ENCODE results near the gene PRPF6. TPM values are rescaled to one million over a fixed set of nuclear protein-coding genes. Genes with fewer than 3 reads are reported as not detected.
A peak's percentile ranks its signal among the peaks of the same experiment; 100 is the strongest.

Gene PRPF6
- polyA plus RNA-seq, 2 of the 4 experiments (the other 2 are of a cell fraction): 42.8 to 47.2 TPM

GRCh38 chr20:63952769-63953168 is 28.2 kb upstream of the PRPF6 start:
- FAIRE-seq: no peak

GRCh38 chr20:63953764-63954429 is 27.0 kb upstream of the PRPF6 start:
- Histone ChIP-seq H3K4me2 (peak overlapping the region; percentile 99), H3K9me3 (no peaks in the 10 kb centered on the region), H3K4me3 (no peak overlapping the region), H3K27ac (no peak overlapping the region), H3K4me1 (peaks cover 49% of the 10 kb centered on the region)
- DNase-seq (ENCODE audit: low read depth in 1 of 2, low spot score in 1 of 2) (no peak), FAIRE-seq (no peak), ATAC-seq (no peak)
- 85% methylated on average over 13 of the region's 13 CpGs for WGBS (ENCODE audit: missing lambda C conversion rate)
- ChIA-PET POLR2A (no interaction called here), CTCF (interaction anchor here (0.9 to 2.4 kb wide), 6 partner anchors 20 to 416 kb away, joined by 3 to 11 read pairs (median 4); partner anchors contain the start of genes PRPF6 and PTK6)
- no peak for TF ChIP-seq EHF (CRISPR knock-in tag; IDR thresholded peaks at IDR 0.05)
- TF ChIP-seq HOXB13 (CRISPR knock-in tag; IDR thresholded peaks at IDR 0.05; ENCODE audit: low read depth): no peak
- TF ChIP-seq KDM1A (IDR thresholded peaks at IDR 0.05; ENCODE audit: low read depth): no peak
- no peak for TF ChIP-seq RARB (CRISPR knock-in tag; IDR thresholded peaks at IDR 0.05)
- TF ChIP-seq ZC3H11A (IDR thresholded peaks at IDR 0.05): no peak
- no peak for TF ChIP-seq CEBPB (IDR thresholded peaks at IDR 0.05)
- no peak for TF ChIP-seq ESRRA (IDR thresholded peaks at IDR 0.05; ENCODE audit: borderline replicate concordance, low read length)
- TF ChIP-seq ZNF302 (CRISPR knock-in tag; IDR thresholded peaks at IDR 0.05): no peak
- no peak for TF ChIP-seq FOSB (CRISPR knock-in tag; IDR thresholded peaks at IDR 0.05)
- TF ChIP-seq CHD4 (IDR thresholded peaks at IDR 0.05; ENCODE audit: borderline replicate concordance): no peak
- TF ChIP-seq, protein P1, sequence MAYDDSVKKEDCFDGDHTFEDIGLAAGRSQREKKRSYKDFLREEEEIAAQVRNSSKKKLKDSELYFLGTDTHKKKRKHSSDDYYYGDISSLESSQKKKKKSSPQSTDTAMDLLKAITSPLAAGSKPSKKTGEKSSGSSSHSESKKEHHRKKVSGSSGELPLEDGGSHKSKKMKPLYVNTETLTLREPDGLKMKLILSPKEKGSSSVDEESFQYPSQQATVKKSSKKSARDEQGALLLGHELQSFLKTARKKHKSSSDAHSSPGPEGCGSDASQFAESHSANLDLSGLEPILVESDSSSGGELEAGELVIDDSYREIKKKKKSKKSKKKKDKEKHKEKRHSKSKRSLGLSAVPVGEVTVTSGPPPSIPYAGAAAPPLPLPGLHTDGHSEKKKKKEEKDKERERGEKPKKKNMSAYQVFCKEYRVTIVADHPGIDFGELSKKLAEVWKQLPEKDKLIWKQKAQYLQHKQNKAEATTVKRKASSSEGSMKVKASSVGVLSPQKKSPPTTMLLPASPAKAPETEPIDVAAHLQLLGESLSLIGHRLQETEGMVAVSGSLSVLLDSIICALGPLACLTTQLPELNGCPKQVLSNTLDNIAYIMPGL (CRISPR knock-in tag; IDR thresholded peaks at IDR 0.05; ENCODE audit: borderline replicate concordance): no peak
- no peak for TF ChIP-seq CBX2 (IDR thresholded peaks at IDR 0.05; ENCODE audit: borderline replicate concordance, low read depth)
- no peak for TF ChIP-seq MAX (IDR thresholded peaks at IDR 0.05)
- TF ChIP-seq CHD2 (IDR thresholded peaks at IDR 0.05; ENCODE audit: low read length, partially characterized antibody): no peak
- no peak for TF ChIP-seq POLR2A (IDR thresholded peaks at IDR 0.05; ENCODE audit: low read length)
- TF ChIP-seq HEYL (CRISPR knock-in tag; IDR thresholded peaks at IDR 0.05): no peak
- no peak for TF ChIP-seq POLR2AphosphoS2 (conservative IDR thresholded peaks at IDR 0.05; ENCODE audit: low read length)
- no peak for TF ChIP-seq HDAC2 (IDR thresholded peaks at IDR 0.05)
- TF ChIP-seq, protein P2, sequence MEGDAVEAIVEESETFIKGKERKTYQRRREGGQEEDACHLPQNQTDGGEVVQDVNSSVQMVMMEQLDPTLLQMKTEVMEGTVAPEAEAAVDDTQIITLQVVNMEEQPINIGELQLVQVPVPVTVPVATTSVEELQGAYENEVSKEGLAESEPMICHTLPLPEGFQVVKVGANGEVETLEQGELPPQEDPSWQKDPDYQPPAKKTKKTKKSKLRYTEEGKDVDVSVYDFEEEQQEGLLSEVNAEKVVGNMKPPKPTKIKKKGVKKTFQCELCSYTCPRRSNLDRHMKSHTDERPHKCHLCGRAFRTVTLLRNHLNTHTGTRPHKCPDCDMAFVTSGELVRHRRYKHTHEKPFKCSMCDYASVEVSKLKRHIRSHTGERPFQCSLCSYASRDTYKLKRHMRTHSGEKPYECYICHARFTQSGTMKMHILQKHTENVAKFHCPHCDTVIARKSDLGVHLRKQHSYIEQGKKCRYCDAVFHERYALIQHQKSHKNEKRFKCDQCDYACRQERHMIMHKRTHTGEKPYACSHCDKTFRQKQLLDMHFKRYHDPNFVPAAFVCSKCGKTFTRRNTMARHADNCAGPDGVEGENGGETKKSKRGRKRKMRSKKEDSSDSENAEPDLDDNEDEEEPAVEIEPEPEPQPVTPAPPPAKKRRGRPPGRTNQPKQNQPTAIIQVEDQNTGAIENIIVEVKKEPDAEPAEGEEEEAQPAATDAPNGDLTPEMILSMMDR (IDR thresholded peaks at IDR 0.05): no peak

More at GRCh38 chr20:63952769-63953168, 28.2 kb upstream of the PRPF6 start:
- H3K4me1 ChIP-seq: peaks cover 51% of the 10 kb centered on the region
- no peak for DNase-seq (ENCODE audit: low read depth in 1 of 2, low spot score in 1 of 2)
- no peak overlapping the region for H3K4me3 ChIP-seq
- H3K9me3 ChIP-seq: no peaks in the 10 kb centered on the region
- ChIA-PET CTCF (interaction anchor here (0.9 to 2.1 kb wide), 4 partner anchors 10 to 415 kb away, joined by 3 to 8 read pairs (median 4); partner anchors contain the start of gene PTK6), POLR2A (no interaction called here)
- 87% methylated on average over 14 of the region's 14 CpGs for WGBS (ENCODE audit: missing lambda C conversion rate)
- ATAC-seq: no peak
- TF ChIP-seq PBX3 (IDR thresholded peaks at IDR 0.05): no peak
- no peak for TF ChIP-seq CHD2 (IDR thresholded peaks at IDR 0.05; ENCODE audit: low read length, partially characterized antibody)
- TF ChIP-seq RARB (CRISPR knock-in tag; IDR thresholded peaks at IDR 0.05): no peak
- no peak for TF ChIP-seq HOXB13 (CRISPR knock-in tag; IDR thresholded peaks at IDR 0.05; ENCODE audit: low read depth)
- TF ChIP-seq FOSB (CRISPR knock-in tag; IDR thresholded peaks at IDR 0.05): no peak
- no peak for TF ChIP-seq RFX5 (IDR thresholded peaks at IDR 0.05)
- TF ChIP-seq MYC (IDR thresholded peaks at IDR 0.05; ENCODE audit: borderline replicate concordance, low read length): no peak
- TF ChIP-seq EHMT2 (IDR thresholded peaks at IDR 0.05; ENCODE audit: low read depth): no peak
- TF ChIP-seq, protein P3, sequence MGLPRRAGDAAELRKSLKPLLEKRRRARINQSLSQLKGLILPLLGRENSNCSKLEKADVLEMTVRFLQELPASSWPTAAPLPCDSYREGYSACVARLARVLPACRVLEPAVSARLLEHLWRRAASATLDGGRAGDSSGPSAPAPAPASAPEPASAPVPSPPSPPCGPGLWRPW (IDR thresholded peaks at IDR 0.05): no peak
- no peak for TF ChIP-seq KDM1A (IDR thresholded peaks at IDR 0.05; ENCODE audit: low read depth)
- TF ChIP-seq, protein P4, sequence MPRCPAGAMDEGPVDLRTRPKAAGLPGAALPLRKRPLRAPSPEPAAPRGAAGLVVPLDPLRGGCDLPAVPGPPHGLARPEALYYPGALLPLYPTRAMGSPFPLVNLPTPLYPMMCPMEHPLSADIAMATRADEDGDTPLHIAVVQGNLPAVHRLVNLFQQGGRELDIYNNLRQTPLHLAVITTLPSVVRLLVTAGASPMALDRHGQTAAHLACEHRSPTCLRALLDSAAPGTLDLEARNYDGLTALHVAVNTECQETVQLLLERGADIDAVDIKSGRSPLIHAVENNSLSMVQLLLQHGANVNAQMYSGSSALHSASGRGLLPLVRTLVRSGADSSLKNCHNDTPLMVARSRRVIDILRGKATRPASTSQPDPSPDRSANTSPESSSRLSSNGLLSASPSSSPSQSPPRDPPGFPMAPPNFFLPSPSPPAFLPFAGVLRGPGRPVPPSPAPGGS (IDR thresholded peaks at IDR 0.05): no peak
- TF ChIP-seq PHF8 (IDR thresholded peaks at IDR 0.05; ENCODE audit: borderline replicate concordance, low read depth): no peak
- TF ChIP-seq, protein P5, sequence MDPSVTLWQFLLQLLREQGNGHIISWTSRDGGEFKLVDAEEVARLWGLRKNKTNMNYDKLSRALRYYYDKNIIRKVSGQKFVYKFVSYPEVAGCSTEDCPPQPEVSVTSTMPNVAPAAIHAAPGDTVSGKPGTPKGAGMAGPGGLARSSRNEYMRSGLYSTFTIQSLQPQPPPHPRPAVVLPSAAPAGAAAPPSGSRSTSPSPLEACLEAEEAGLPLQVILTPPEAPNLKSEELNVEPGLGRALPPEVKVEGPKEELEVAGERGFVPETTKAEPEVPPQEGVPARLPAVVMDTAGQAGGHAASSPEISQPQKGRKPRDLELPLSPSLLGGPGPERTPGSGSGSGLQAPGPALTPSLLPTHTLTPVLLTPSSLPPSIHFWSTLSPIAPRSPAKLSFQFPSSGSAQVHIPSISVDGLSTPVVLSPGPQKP (IDR thresholded peaks at IDR 0.05; ENCODE audit: low read depth, low read length): no peak
- no peak for TF ChIP-seq HEYL (CRISPR knock-in tag; IDR thresholded peaks at IDR 0.05)
- no peak for TF ChIP-seq POLR2AphosphoS2 (conservative IDR thresholded peaks at IDR 0.05; ENCODE audit: low read length)
- TF ChIP-seq EHF (CRISPR knock-in tag; IDR thresholded peaks at IDR 0.05): no peak
- no peak for TF ChIP-seq TFCP2L1 (CRISPR knock-in tag; IDR thresholded peaks at IDR 0.05)
- no peak for TF ChIP-seq EP300 (IDR thresholded peaks at IDR 0.05)
- no peak for TF ChIP-seq ESRRA (IDR thresholded peaks at IDR 0.05; ENCODE audit: borderline replicate concordance, low read length)
- TF ChIP-seq NFE2L2 (conservative IDR thresholded peaks at IDR 0.05; ENCODE audit: low read length): no peak
- no peak overlapping the region for H3K27ac ChIP-seq
- H3K4me2 ChIP-seq: no peak overlapping the region
